Measurements from ENCODE around the gene KIF3C.

GRCh38 chr2:25887624-25888242, 94.6 kb downstream of the KIF3C start:
- TF ChIP-seq EZH2 (IDR thresholded peaks at IDR 0.05; ENCODE audit: insufficient read depth, poor library complexity, severe bottlenecking) (no peak), EZH2phosphoT487 (IDR thresholded peaks at IDR 0.05; ENCODE audit: insufficient read depth, low read depth) (no peak)

Measured in GM23248 (cell line).